Measurements from ENCODE around the gene C1GALT1C1L.
"Not testable (repeated sequence)": the region's sequence is repeated elsewhere in the genome, so short reads cannot be mapped to it uniquely, and the experiment has no call there.

Gene C1GALT1C1L

DNA sequence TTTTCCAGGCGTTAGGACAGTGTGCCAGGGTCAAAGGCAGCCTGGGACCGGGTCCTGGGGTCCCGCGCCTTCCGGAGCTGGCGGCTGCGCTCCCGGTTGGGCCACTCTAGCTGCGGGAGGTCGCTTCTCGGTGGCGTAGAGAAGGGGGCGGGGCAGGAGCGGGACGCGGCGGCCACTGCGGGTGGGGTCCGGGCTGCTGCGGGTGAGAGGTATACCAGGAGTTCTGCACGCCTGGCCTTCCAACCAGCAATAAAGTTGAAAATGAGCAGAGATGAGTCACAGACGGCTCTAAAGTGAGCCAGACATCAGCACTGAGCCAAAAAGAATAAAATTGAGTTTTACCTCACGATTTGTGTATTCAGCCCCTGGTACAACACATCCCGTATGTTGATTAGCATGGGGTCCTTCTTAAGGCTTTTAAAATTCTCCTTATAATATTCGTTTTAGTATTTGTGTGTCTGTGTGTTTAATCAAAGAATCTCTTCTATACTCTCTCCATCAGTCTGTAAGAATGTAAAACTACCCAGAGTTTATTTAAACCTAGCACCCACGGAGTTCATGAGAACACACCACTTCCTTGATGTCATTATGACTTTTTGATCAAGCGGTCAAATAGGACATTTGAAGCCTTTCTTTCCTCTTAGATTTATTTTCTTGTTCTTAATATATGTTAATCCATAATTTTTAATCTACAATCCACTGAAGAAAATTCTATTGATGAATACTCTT is at the start of gene C1GALT1C1L:
Gene C1GALT1C1L (minus strand): TSS at position 108 of the 729 bp plus-strand sequence. CDS start 107 bp downstream, at position 1.
- peak; percentile 45 to 73 for DNase-seq

DNA sequence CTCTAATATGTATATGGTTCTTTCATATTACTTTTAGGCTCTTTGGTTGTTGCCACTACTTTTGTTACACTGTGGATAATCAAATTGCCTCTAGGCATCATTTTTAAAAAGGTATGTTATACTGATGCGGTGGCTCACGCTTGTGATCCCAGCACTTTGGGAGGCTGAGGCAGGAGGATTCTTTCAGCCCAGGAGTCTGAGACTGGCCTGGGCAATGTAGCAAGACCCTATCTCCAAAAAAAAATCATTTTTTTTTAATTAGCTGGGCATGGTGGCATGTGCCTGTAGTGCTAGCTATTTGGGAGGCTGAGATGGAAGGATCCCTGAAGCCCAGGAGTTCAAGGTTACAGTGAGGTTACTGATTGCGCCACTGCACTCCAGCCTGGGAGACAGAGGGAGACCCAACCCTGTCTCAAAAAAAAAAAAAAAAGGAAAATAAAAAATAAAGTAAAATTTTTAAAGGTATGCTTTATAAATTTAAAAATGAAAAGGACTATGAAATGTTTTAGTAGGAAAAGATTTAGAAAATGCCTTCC is 49.5 kb upstream of the C1GALT1C1L start:
- no peak for DNase-seq

DNA sequence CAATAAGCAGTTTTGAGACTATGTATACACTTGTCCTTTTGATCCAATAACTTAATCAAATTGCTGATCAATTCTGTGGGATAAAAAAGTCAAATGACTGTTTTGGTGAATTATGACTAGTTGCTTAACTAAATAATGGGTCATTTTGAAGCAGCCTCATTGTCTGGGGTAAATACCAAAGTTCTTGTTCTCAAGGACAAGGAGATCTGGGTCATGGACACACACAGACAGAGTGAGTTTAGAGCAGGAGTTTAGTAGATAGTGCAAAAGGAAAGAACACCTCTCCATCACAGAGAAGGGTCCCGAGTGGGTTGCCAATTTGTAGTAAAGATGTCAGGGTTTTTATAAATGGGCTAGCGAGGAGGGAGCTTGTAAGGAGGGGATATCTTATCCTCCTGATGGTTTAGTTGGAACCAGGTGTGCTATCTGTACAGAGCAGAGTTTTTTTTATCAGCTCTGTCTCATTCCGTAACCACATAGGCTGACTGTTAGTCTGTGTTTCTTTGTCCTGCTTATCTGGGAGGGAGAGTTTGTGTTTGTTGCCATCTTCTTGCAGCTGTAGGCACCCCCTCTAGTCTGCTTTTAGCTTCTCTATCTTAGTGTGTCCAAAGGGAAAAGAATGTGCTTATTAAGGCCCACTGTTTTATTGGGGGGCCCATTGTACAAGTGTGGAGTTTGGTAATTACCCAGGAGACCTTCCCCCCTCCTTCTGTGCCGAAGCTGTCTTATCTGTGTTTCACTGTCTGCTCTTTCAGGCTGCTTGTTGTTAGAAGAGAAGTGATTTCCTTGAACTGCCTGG is 48.7 kb upstream of the C1GALT1C1L start:
- DNase-seq = no peak

DNA sequence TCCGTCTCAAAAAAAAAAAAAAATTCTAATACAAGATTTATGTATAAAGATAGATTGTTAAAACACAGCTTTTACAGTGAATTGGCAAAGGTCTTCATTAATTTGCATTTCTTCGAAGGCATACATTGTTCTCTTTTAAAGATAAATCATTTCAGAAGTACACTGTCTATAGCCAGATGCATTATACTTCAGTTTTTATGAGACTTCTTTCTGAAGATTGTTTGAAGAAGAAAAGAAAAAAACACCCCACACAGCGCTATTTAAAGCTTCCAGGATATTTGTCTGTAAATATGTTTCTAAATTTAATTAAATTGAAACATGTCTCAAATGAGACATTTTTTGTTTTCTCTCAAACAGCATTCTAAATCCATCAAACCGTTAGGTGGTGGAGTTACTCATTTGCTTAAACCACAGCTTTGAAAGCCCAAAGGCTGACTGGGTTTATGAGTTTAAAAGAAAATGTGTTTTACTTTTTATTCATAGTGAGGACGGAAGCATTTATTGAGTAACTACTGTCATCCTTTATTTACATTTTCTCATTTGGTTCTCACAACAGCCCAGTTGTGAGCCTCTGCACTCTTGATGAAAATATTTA is 42.4 kb upstream of the C1GALT1C1L start:
- DNase-seq = no peak

DNA sequence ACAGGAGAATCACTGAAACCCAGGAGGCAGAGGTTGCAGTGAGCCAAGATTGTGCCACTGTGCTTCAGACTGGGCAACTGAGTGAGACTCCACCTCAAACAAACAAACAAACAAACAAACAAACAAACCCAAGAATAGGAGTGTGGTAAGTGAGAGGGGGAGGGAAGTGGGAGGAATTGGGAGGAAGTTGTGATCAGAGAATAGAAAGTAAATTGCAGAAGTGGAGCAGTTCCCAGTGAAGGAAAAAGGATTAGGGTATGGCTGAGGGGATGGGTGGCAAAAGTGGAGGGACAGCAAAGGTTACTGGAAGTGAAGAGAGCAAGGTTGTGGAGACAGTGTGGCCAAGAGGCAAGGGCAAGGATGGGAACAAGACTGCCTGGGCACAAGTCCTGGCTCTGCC is 41.1 kb upstream of the C1GALT1C1L start:
- no peak for DNase-seq

DNA sequence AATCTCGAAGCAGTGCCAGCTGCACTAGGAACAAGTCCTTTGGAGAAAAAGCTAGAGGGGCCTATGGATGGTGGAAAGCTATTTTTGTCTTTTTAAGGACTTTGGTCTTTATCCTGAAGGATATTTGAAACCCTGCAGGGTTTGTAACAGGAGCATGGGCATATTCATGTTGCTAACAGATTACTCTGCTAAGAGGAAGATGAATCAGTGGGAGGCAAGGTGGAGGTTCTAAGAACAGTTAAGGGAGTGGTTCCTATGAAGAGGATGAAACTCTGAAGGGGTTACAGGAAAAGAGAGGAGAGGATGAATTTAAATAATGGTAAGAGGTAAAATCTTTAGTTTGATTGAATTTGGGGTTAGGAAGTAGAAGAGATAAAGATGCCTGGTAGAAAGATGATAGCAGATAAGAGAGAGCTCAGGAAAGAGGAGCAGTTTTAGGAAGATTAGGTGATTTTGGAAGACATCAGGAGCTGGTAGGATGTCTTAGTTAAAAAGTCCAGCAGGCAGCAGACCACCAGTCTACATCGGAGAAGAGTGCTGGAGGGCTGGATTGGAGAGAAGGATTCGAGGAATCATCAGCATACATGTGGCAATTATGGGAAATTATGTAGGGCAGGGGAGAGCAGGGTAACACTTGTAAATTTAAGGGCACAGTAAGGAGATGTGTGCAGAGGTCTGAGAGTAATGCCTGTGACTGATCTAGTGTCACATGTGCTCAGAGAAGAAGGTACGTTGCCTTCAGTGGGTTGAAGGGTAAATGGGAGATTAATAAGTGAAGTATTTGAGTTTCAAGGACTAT is 39.3 kb upstream of the C1GALT1C1L start:
- no peak for DNase-seq

DNA sequence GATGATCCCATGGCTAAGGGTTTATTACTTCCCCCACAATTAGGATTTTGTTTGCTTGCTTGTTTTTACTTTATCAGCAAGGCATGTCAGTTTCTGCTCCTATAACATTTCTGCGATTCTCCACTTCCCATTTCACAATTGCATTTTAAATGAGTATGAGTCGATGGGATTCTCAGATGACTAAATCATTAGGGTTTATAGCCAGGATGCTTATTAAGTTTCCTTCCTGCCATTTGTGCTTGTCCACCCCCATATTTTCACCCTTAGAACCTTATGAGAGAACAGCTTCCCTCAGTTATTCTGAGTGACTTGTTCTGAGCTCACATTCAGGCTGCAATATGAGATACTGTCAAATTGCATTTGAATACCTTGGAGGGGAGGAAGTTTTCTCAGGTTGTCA is 37.9 kb upstream of the C1GALT1C1L start:
- DNase-seq = no peak

DNA sequence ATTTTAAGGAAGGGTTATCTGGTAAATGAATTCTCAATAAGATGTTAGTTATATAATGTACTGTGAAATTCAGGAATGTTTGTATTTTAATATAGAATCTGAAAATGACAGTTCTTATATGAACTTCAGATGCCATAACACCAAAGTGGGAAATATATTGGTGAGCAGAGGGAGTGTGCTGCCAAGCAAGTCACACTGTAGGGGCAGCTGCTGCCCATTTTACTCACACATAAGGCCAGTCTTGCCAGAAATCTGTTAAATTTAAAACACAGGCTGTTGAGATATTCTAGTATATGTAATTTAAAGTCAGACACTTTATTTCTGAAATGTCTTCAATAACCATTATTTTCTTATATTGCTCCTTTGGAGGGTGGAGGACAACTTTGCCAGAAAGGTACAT is 34.6 kb upstream of the C1GALT1C1L start:
- no peak for DNase-seq

DNA sequence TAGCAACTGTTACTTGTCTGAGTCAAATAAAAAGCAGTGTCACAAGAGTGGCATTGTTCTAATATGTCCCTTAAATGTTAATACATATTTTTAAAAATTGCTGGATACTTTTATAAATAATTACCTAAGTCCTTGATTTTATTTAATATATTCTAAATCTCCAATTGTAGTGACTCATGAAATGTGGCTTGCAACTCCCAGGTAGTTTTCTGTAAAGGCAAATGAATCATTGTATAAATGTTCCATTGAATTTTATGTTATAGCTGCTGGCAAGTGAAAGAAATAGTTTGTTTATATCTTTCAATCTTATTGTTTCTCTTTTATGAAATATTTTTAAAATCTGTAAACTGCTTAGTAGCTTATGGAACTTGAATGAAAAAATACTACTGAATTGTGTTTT is 32.7 kb upstream of the C1GALT1C1L start:
- no peak for DNase-seq

DNA sequence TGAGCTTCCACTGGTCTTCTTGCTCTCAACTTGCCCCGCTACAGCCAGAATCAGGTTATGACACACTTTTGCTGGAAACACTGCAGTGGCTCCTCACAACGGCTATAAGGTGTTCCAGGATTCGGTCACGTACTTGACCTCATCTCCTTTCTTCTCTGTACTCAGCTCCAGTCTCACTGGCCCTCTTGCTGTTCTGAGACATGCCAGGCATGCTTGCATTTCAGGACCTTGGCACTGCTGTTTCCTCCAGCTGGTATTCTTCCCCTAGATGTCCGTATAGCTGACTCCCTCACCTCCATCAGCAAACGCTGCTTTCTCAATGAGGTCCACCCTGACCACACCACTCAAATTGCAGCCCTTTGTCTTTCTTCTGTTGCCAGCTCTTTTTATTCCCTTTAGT is 31.9 kb upstream of the C1GALT1C1L start:
- no peak for DNase-seq

DNA sequence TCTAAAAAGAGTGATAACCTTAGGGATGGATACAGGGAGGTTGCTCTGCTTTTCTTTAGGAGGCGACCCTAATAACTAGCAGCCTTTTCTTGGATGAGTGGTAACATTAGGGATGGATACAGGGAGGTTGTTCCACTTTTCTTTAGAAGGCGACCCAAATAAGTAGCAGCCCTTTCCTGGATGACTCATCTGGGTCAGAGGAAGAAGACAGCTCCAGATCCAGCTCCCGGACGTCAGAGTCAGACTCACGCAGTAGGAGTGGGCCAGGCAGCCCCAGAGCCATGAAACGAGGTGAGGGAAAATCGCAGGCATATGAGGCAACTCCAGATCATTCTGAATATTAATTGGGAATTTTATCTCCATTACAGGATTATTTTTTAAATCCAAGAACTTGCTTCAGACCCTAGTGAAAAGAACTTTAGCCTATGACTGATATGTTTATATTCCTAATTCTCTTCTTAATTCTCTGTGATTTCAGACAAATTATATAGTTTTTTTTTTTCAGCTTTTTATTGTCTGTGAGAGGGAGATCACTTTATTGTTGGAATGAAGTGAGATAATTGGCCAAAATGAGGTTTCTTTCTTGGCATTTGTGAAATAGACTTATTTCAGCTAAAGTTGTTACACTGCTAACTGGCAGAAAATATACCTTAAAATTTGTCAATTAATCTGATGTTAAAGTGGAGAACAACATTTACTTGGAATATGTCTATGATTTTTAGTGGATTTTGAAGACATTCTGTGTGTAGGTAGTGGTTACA is 31.2 kb upstream of the C1GALT1C1L start:
- DNase-seq = no peak

DNA sequence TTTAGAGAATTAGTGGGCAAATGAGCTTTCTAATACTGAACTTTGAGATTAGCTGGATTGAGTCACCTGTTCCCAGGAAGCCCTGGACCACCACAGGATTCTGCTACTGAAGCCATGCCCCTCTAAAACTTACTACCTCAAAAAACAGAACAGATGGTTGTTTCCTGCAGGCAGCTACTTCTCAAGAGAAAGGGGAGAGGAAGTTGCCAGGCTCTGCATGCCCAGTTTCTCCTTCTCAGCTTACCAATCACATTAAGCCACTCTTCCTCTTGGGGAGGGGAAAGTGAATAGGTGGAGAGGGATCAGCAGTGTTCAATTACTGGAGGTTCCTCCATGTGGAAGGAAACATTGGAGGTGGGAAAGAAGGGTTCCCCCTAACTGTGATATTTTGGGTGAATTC is 24.9 kb upstream of the C1GALT1C1L start:
- DNase-seq = no peak

DNA sequence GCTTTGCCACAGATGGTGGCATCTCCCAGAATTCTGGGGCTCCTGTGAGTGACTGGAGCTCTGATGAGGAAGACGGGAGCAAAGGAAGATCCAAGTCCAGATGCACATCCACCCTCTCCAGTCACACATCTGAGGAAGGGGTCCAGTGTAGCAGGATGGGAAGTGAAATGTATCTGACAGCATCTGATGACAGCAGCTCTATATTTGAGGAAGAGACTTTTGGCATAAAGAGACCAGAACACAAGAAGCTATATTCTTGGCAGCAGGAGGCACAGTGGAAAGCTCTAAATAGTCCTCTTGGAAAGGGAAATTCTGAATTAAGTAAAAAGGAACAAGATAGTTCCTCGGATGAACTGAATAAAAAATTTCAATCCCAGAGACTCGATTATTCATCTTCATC is 23.5 kb upstream of the C1GALT1C1L start:
- DNase-seq = no peak

DNA sequence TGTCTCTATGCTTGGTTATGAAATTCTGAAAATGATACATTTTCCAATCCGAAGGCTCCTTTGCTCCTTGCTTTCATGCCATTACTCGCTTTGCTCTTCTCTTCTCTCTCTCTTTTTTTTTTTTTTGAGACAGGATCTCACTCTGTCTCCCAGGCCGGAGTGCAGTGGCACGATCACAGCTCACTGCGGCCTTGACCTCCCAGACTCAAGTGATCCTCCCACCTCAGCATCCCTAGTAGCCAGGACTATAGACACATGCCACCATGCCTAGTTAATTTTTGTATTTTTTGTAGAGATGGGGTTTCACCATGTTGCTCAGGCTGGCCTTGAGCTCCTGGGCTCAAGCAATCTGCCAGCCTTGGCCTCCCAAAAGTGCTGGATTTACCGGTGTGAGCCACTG is 21.9 kb upstream of the C1GALT1C1L start:
- not testable (repeated sequence) for DNase-seq

DNA sequence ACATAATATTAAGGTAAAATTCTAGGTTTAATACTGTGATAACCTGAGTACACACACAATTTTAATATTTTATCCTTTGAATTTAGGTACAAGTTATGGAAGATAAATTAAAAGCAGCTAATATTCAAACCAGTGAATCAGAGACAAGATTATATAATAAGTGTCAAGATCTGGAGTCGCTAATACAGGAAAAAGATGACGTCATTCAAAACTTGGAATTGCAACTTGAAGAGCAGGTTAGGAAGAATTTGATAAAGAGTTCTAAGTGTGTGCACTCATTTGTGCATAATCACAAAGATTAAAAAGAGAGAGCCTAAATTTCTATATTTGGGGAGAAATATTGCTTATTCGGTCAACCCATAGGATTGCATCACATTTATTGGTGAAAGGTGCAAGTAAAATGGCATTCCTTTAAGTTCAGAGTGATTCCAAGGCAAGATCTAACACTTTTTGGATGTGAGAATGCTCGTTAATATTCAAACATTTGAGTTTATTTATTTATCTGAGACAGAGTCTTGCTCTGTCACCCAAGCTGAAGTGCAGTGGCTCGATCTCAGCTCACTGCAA is 16.3 kb upstream of the C1GALT1C1L start:
- no peak for DNase-seq

DNA sequence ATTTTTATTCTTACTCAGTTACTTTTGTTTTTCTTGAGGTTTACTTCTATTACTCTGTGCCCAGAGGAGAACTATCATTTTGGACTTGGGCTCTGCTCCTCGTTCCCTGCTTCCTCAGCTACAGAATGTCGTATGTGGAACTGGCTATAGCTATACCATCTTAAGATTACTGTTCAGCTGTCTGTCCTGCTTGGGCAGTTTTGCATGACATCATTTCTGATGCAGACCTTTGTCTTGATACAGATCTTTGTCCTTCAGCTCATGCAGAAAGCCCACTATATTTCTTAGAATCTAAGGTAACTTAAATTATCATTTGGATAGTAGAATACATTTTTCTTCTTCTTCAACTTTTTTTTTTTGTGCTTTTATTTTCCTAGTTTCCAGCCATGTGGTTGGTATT is 13.8 kb upstream of the C1GALT1C1L start:
- no peak for DNase-seq

DNA sequence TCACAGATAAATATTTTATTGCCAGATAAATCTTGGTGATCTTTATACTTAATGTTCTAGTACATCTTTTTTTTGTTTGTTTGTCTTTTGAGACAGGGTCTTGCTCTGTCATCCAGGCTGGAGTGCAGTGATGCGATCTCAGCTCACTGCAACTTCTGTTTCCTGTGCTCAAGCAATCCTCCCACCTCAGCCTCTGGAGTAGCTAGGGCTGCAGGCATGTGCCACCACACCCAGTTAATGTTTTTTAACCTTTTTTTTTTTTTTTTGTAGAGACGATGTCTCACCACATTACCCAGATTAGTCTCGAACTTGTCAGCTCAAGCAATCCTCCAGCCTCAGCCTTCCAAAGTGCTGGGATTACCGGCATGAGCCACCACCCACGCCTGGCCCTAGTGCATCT is 9.1 kb upstream of the C1GALT1C1L start:
- no peak for DNase-seq

DNA sequence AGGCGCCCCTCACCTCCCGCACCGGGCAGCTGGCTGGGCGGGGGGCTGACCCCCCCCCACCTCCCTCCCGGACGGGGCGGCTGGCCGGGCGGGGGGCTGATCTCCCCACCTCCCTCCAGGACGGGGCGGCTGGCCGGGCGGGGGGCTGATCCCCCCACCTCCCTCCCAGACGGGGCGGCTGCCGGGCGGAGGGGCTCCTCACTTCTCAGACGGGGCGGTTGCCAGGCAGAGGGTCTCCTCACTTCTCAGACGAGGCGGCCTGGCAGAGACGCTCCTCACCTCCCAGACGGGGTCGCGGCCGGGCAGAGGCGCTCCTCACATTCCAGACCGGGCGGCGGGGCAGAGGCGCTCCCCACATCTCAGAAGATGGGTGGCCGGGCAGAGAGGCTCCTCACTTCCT is 1.6 kb upstream of the C1GALT1C1L start:
- not testable (repeated sequence) for DNase-seq

DNA sequence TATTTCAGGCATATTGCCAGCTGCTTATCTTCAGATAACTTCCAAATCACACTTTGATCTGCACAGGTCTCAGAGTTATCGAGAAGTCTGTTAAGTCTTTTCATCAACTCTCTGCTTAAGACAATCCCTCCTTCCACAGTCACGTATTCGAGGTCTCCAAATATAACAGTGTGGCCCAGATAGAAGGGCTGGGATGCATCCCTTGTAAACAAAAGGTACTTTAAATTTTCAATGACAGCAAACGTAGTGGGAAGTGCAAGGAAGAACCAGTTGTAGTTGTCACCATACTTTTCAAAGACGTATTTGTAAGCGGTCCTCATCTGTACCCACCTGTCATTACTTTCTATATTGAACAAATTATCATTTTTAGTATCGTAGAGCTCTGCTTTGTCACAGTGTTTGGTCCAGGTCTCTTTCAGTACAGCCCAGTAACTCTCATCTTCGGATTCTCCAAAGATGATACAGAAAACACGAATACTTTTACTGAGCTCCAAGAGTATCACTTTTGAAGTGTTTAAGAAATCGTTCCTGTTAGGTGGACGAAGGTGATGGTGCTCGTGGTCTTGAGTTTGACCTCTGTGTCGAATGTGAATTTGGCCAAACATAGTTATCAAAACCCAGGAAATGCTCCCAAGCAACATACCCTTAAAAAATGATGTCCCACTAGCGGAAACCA is 445 bp downstream of the C1GALT1C1L start:
- DNase-seq = no peak

DNA sequence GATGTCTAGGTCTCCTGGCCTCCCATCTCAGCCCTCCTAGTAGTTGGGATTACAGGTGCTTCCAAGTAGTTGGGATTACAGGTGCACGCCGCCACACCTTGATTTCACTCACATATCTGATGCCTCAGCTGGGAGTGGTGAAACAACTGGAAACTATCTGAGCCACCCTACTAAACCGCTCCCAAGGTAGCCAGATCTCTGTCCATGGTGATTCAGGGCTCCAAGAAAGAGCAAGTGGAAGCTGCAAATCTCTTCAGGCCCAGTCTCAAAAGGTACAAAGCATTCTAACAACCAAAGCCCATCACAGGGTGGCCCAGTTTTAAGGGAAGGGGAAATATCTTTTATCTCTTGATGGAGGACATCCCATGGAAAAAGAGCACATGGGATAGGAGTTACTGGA is 19.0 kb downstream of the C1GALT1C1L start:
- no peak for DNase-seq

DNA sequence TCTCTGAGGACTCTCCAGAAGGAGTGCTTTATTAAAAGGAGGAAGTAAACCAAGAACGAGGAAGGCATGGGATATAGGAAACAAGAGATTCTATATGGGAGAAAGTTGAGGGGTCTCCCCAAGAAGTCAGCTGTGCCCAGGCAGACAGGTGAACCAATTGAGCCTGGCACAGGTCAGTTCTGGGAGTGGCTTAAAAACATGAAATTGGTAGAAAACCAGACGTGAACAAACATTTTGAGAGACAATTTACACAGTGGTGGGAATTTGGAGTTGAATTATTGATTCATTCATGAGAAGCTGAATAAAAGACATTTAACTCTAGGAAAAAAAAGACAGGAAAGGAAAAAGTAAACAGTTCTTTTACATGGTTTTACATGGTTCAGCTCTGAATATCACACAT is 22.7 kb downstream of the C1GALT1C1L start:
- DNase-seq = no peak
